Measurements from ENCODE around the gene LY86. TPM values are rescaled to one million over a fixed set of nuclear protein-coding genes. Genes with fewer than 3 reads are reported as not detected.

Gene LY86
- total RNA-seq, 1 experiment from 2014 or later, result not detected

GRCh38 chr6:6678185-6678671, 89.7 kb downstream of the LY86 start:
- H3K36me3 Mint-ChIP-seq (ENCODE audit: insufficient read depth in 1 of 3, low read depth in 3 of 3), result no peaks in the 10 kb centered on the region; a peak in 1 of 7 replicates
- no peak for TF ChIP-seq CTCF (conservative IDR thresholded peaks at IDR 0.05)
- no peak overlapping the region for H3K56ac ChIP-seq (ENCODE audit: insufficient read length, low read depth, low read length)
- H3K18ac ChIP-seq (ENCODE audit: insufficient read length, low read depth, low read length), result no peak overlapping the region
- no peak overlapping the region for H3K4me2 ChIP-seq (ENCODE audit: insufficient read depth, insufficient read length, low read length)
- WGBS (ENCODE audit: extremely low coverage, insufficient read length, low lambda C conversion rate), result no CpG with 5 or more reads among the region's 12 CpGs
- H3K23ac ChIP-seq (ENCODE audit: insufficient read length, low read depth, low read length), result no peak overlapping the region
- peaks cover 4% of the 10 kb centered on the region; the same call in 1 of the 2 replicates for H3K4me1 ChIP-seq (ENCODE audit: insufficient read depth, low read length)
- H2BK5ac ChIP-seq (ENCODE audit: insufficient read length, low read length), result no peak overlapping the region
- no peak overlapping the region for H2AFZ ChIP-seq (ENCODE audit: low read length)
- no peaks in the 10 kb centered on the region for H3K9me3 ChIP-seq (ENCODE audit: control insufficient read depth, low read depth, low read length)
- no peak overlapping the region for H2BK15ac ChIP-seq (ENCODE audit: low read depth, low read length)
- H2AK5ac ChIP-seq (ENCODE audit: insufficient read length, low read length), result no peak overlapping the region
- no peak overlapping the region for H2BK120ac ChIP-seq (ENCODE audit: low read depth, low read length, poor library complexity, severe bottlenecking)
- H3K9ac ChIP-seq (ENCODE audit: extremely low read depth, insufficient read length, low read length), result no peak overlapping the region
- no peaks in the 10 kb centered on the region; a peak in 2 of 5 replicates for H3K9me3 Mint-ChIP-seq
- no peaks in the 10 kb centered on the region for H3K27me3 Mint-ChIP-seq (ENCODE audit: low read depth)
- no peak overlapping the region for H4K8ac ChIP-seq (replicated peaks; ENCODE audit: insufficient read length, low read depth, low read length)
- no peaks in the 10 kb centered on the region for H4K20me1 ChIP-seq (ENCODE audit: control insufficient read depth, insufficient read depth, insufficient read length)
- no peak overlapping the region for H4K91ac ChIP-seq (ENCODE audit: insufficient read length, low read depth, low read length)
- H4K5ac ChIP-seq (ENCODE audit: insufficient read length, low read depth, low read length), result no peak overlapping the region
- DNase-seq, result no peak
- no peak overlapping the region for H3K14ac ChIP-seq (ENCODE audit: insufficient read depth, low read length)
- H3K4me1 Mint-ChIP-seq, result peaks cover 36% of the 10 kb centered on the region in 2 experiments
- no peak overlapping the region for H2BK12ac ChIP-seq (ENCODE audit: insufficient read length, low read depth, low read length)
- H2BK20ac ChIP-seq (ENCODE audit: low read depth, low read length, poor library complexity, severe bottlenecking), result no peak overlapping the region
- no peak overlapping the region for H3K4ac ChIP-seq (ENCODE audit: low read depth, low read length)
- no peaks in the 10 kb centered on the region for H3K79me1 ChIP-seq (ENCODE audit: insufficient read depth, low read depth, low read length, poor library complexity, severe bottlenecking)
- peak overlapping the region in 1 of 3 experiments; percentile 47; a peak in 1 of 7 replicates for H3K27ac Mint-ChIP-seq
- H3K27me3 ChIP-seq (ENCODE audit: insufficient read depth, low read length), result no peaks in the 10 kb centered on the region
- no peaks in the 10 kb centered on the region for H3K79me2 ChIP-seq (ENCODE audit: insufficient read depth, low read length)
- H3K4me3 Mint-ChIP-seq, result peak overlapping the region in 1 of 2 experiments; percentile 40; a peak in 1 of 5 replicates
- H3K23me2 ChIP-seq (ENCODE audit: insufficient read length, low read depth, low read length, poor library complexity, severe bottlenecking), result no peaks in the 10 kb centered on the region
- H3K27ac ChIP-seq (ENCODE audit: insufficient read length, low read depth, low read length), result no peak overlapping the region
- H3T11ph ChIP-seq (ENCODE audit: low read length), result no peak overlapping the region

All from H9 (cell line).